Erythroblast (primary cell): ENCODE data around the gene ANKRD23.

ENCODE experiments used
- GATA1 ChIP-seq: IDR thresholded peaks from 2 replicates; pipeline ENCODE4 v1.6.1; 2011; ENCODE audit warnings: low read depth, mild to moderate bottlenecking, control low read depth, low read length, moderate library complexity
- POLR2A ChIP-seq: IDR thresholded peaks from 2 replicates; pipeline ENCODE4 v1.6.1; 2011; ENCODE audit warnings: mild to moderate bottlenecking, low read length

GRCh38 chr2:96830044-96830562 is 13.7 kb downstream of the ANKRD23 start:
- TF ChIP-seq POLR2A, result no peak
- no peak for TF ChIP-seq GATA1
